Measurements from ENCODE around the gene ACTA2. TPM values are rescaled to one million over a fixed set of nuclear protein-coding genes. Genes with fewer than 3 reads are reported as not detected.

The ACTA2 gene
- total RNA-seq = 181 and 1,821 TPM in 2 replicates

GRCh38 chr10:88952647-88953111 lies at the start of gene ACTA2:
ACTA2 (minus strand) TSS chr10:88952773; CDS start chr10:88948930, 3,843 bp downstream.

GRCh38 chr10:88990384-88991160 lies 38.0 kb upstream of the ACTA2 start, which contains the start of gene FAS:
FAS (plus strand) TSS chr10:88990798; CDS start chr10:88990877, 79 bp downstream.

Other genes starting within 250 kb of the ACTA2 start
- gene LIPK, start 246.5 kb downstream of the ACTA2 start, total RNA-seq = not detected in 2 replicates
- not detected in 2 replicates for gene LIPN, start 192.8 kb downstream of the ACTA2 start, total RNA-seq
- gene LIPM, start 150.0 kb downstream of the ACTA2 start, total RNA-seq = 0.34 TPM in 1 of 2 replicates, not detected in the other
- gene ANKRD22, start 100.9 kb downstream of the ACTA2 start, total RNA-seq = not detected in 2 replicates
- gene STAMBPL1, start 72.5 kb downstream of the ACTA2 start, total RNA-seq = 13.0 and 36.9 TPM in 2 replicates
- 32.7 and 36.8 TPM in 2 replicates for gene FAS, start 38.0 kb upstream of the ACTA2 start, total RNA-seq